ENCODE data around the gene TSPYL6. TPM values are rescaled to one million over a fixed set of nuclear protein-coding genes. Genes with fewer than 3 reads are reported as not detected.
"Not testable (repeated sequence)": the region's sequence is repeated elsewhere in the genome, so short reads cannot be mapped to it uniquely, and the experiment has no call there.

TSPYL6 gene
- polyA plus RNA-seq (ENCODE audit: insufficient read length in 10 of 10): under 1 TPM in 5 of 10 donors, not detected in 5; 0.05 to 0.12 (median 0.09) TPM
- long read RNA-seq, donor 1, partial matches to known transcripts: 24 of 43 reads
- long read RNA-seq, donor 1, other reads (novel, unspliced or antisense): 19 of 43 reads
- long read RNA-seq, donor 2, partial matches to known transcripts: 57 of 97 reads
- long read RNA-seq, donor 2, other reads (novel, unspliced or antisense): 40 of 97 reads
- long read RNA-seq, donor 3: 0 reads
- long read RNA-seq, donor 4: 0 reads
- long read RNA-seq, donor 5: 0 reads
- long read RNA-seq, donor 6, partial matches to known transcripts: 42 of 93 reads
- long read RNA-seq, donor 6, other reads (novel, unspliced or antisense): 51 of 93 reads
- long read RNA-seq, donor 7, partial matches to known transcripts: 6 of 24 reads
- long read RNA-seq, donor 7, other reads (novel, unspliced or antisense): 18 of 24 reads
- long read RNA-seq, donor 8: 0 reads
- long read RNA-seq, donor 9: 0 reads

GRCh38 chr2:54256091-54256694, at the start of gene TSPYL6:
TSPYL6 (minus strand) TSS chr2:54256229; CDS start chr2:54256151, 78 bp downstream.
- DNase-seq: no peak

GRCh38 chr2:54303631-54304030, 47.6 kb upstream of the TSPYL6 start:
- DNase-seq: no peak

DNA sequence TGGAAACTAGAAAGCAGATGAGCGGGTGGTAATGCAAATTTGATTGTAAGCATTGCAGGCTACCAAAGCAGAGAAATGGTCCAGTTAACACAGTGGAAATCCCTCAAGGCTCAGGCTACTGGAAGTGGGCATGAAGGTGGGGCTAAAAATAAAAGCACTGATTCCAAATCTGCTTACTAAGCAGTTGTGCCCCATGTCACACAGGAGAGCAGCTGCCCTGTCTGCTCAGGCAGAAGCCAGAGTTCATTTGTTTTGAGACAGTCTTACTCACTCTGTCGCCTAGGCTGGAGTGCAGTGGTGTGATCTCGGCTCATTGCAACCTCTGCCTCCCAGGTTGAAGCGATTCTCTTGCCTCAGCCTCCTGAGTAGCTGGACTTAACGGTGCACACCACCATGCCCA, 42.5 kb upstream of the TSPYL6 start:
- DNase-seq: no peak

DNA sequence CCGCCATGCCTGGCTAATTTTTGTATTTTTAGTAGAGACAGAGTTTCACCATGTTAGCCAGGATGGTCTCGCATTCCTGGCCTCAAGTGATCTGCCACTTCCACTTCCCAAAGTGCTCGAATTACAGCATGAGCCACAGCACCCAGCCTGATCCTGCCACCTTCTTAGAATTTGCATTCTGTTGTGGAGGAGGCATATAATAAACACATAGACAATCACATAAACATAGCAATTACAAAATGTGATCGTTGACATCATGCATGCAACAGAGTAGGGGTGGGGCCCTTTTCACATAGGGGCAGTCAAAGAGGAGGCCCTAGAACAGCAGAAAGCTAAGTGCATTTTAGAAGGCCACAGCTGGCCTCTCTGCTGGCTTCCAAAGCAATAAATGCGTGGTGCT, 39.9 kb upstream of the TSPYL6 start:
- no peak for DNase-seq

DNA sequence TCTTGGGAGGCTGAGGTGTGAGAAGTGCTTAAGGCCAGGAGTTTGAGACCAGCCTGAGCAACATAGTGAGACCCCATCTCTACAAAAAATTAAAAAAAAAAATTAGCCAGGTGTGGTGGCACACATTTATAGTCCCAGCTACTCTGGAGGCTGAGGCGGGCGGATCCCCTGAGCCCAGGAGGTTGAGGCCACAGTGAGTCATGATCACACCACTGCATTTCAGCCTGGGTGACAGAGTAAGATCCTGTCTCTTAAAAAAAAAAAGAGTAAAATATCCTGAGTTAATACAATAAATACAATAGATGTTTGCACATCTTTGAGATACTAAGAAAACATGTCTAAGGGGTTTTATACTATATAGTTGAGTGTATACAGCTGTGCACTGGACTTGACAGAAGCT, 38.6 kb upstream of the TSPYL6 start:
- DNase-seq: not testable (repeated sequence)

GRCh38 chr2:54290356-54291025, 34.5 kb upstream of the TSPYL6 start:
- DNase-seq: peak; percentile 47 to 91 (median 75)

GRCh38 chr2:54289917-54290316, 33.9 kb upstream of the TSPYL6 start:
- peak in 1 of 3 donors; percentile 61 for DNase-seq

- DNase-seq: peak in 2 of 3 donors; percentile 83 to 84
These were observed 31.5 kb upstream of the TSPYL6 start for GRCh38 chr2:54287532-54287931.

GRCh38 chr2:54285451-54285850, 29.4 kb upstream of the TSPYL6 start:
- DNase-seq: no peak

GRCh38 chr2:54284826-54285225, 28.8 kb upstream of the TSPYL6 start:
- no peak for DNase-seq

DNA sequence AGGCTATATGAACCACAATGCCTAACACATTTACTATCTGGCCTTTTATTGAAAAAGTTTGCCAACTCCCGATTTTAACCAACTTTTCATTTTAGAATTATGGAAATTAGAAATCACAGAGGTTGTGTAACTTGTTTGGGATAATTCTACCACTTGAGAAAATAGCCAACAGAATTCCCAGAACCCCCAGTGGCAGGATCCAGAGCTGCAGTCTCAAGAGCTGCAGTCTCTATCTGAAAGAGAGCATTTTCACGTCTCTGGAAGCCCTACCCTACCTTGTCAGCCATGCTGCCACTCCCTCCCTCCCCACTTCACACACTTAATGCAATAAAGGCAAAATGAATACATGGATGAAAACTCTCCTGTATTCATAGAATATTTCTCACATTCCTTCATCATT, 23.4 kb upstream of the TSPYL6 start:
- DNase-seq: no peak

DNA sequence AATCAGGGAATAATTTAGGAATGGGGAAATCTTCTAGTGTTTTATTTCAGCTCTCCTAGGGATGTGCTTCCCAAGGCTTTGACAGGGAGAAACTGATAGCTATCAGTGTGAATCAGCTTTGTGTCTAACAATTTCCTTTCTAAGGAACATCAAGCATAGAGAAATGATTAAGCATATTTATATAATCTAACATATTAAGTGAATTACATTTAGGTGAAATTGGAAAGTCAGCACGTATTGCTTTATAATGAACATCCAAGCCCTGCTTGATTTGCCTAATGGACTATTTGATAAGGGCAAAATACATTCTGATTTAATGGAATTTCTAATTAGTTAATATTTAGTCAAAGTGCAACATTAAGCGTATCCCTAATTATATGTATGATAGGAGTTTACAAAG, 19.5 kb upstream of the TSPYL6 start:
- no peak for DNase-seq

DNA sequence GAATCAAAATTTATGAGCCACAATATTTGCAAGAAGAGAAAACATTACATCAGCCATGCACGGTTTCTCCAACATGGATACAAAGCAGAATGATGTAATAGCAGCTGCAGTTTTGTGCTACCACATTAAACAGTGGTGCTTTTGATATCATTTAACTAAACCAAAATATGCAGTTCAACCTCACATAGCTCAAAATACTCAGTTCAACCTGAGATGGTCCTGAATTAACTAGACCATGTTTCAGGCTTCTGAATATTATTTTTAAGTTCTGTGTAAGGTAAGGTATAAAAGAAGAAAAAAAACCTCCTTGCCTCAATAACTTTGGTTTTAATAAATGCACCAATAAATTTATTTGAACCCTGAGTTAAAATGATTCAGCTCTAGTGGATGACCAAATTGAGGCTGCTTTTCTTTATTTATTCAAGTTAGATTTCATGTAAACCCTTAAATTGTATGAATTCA, 18.8 kb upstream of the TSPYL6 start:
- DNase-seq: peak; percentile 51 to 75 (median 72)

- no peak for DNase-seq
These were observed 16.0 kb upstream of the TSPYL6 start for GRCh38 chr2:54271843-54272627.

DNA sequence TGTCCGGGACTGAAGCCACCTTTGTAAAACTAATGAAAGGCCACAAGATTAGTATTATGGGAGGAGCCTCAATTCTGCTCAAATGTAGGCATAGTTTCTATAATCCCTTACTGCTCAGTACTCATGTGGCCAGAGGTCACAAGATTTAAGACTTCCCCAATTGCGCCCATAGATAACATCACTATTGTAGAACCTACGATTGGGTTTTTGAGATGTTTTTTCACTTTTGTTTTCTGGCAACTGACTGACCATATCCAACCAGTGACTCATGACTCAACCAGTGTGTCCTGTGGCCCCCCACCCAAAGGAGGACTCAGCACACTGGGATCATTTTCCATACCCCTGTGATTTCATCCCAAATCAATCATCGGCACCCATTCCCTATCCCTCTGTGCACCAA, 15.2 kb upstream of the TSPYL6 start:
- DNase-seq: no peak

DNA sequence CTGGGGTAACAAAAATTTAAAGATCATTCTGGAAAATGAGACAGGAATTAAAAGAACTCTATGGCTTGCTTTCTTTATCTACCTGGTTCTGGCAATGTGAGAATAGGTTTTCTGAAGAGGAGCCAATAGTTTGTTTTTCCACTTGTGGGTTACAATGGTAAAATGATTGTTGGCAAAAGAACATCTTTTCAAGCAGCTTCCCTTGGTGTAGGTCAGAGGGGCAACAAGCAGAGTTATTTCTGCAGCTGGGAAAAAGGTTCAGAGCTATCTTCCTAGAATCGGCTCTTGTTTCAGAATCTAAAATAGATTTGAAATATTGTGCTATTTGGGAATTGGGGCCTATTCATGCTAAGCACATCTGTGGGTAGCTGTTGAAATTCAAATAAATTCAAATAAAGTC, 11.5 kb upstream of the TSPYL6 start:
- DNase-seq: peak in 1 of 3 donors; percentile 36

DNA sequence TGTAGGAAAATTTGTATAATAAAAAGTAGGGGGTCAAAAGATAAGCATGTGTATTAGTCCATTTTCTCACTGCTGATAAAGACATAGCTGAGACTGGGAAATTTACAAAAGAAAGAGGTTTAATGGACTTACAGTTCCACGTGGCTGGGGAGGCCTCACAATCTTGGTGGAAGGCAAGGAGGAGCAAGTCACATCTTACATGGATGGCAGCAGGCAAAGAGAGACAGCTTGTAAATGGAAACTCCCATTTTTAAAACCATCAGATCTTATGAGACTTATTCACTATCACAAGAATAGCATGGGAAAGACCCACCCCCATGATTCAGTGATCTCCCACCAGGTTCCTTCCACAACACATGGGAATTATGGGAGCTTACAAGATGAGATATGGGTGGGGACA, 9.1 kb upstream of the TSPYL6 start:
- DNase-seq: not testable (repeated sequence)

DNA sequence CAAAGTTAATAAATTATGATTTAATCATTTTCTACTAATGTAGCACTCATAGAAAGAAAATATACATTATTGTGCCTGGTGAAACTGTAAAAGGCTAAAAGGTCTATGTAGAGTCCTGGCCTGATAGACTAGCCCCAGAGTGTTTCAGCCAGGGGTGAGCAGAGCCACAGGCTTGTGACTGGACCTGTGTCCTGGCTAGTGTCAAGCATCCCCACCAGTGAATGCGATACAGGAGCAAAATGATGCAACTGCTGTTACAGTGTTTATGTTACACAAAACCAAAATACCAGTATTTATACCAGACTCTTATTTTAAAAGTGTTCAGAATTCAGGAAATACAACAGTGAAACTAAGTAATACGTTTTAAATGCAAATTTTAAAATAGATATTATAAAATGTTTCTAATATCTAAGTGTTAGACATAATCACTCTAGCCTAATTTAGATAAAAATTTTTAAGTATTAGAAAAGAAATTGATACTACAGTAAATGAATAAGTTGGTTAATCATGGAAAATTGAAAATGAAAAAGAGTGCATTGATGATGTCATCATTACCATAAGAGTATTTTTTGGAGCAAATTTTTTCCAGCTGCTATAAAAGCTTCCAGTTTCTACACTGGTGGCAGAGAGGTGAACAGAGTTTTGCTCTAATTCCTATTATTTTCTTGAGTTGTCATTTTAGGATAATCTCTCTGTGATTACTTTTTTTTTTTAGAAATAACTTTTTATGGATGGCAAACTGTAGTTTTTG, 6.2 kb upstream of the TSPYL6 start:
- DNase-seq: no peak

GRCh38 chr2:54261537-54261936, 5.5 kb upstream of the TSPYL6 start:
- DNase-seq: no peak

DNA sequence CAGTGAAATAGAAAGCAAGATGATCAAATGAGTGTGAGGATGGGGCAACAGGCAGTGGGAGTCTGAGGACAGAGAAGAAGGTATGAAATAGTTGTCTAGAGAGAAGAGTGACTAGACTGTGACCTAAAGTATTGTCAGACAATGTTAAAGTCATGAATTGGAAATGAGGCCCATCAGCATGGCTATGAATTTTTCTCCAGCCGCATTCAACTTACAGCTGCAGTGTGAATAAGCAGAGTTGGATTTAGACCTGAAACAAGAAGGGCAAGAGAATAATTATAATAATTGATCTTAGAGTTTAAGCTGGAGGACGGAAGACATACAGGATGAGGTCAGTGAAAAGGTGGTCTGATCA, 4.2 kb upstream of the TSPYL6 start:
- no peak for DNase-seq
